Measurements from ENCODE around the gene AAK1. TPM values are rescaled to one million over a fixed set of nuclear protein-coding genes. Genes with fewer than 3 reads are reported as not detected.

AAK1 gene
- total and polyA plus RNA-seq, 2 experiments from 2014 or later, result 39.0 to 52.4 TPM

DNA sequence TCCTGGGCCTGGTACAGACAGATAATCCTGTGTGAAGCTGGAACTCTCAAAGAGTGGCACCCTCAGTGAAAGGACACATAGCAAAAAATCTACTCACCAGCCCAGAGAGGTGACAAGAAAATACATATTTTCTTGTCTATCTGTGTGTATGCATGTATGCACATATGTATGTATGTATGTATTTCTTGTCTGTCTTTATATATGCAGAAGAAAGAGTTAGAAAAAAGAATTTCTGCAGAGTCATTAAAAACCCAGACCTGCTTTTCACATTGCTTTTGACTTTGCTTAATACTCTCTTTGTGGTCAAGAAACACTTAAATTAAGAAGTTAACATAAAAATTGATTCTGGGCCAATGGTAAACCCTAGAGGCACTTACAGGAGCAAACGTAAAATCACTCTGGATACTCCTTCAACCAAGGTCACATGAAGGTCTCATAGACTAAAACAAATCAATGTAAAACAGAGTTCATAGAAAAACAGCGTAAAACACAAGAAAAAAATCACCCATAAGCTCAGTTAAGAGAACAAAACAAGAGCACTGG, 16.5 kb upstream of the AAK1 start:
- ATAC-seq (no peak), DNase-seq (ENCODE audit: low spot score) (no peak)
- no peak overlapping the region for H3K4me3 Mint-ChIP-seq
- Histone ChIP-seq H3K9me2 (ENCODE audit: insufficient read depth) (no peaks in the 10 kb centered on the region), H3K27ac (ENCODE audit: low read depth) (no peak overlapping the region), H3K4me1 (ENCODE audit: insufficient read depth) (peaks cover 8% of the 10 kb centered on the region), H3K4me3 (no peak overlapping the region), H3F3A (replicated peaks; ENCODE audit: low read depth) (no peaks in the 10 kb centered on the region), H3K27me3 (ENCODE audit: insufficient read depth) (no peaks in the 10 kb centered on the region), H4K20me1 (replicated peaks; ENCODE audit: insufficient read depth) (no peaks in the 10 kb centered on the region), H3K4me2 (no peak overlapping the region), H3K79me2 (replicated peaks; ENCODE audit: insufficient read depth) (no peaks in the 10 kb centered on the region), H3K36me3 (ENCODE audit: insufficient read depth) (no peaks in the 10 kb centered on the region), H2AFZ (no peak overlapping the region)
- TF ChIP-seq CREB1 (CRISPR knock-in tag; IDR thresholded peaks at IDR 0.05; ENCODE audit: low read depth) (no peak), EZH2 (IDR thresholded peaks at IDR 0.05; ENCODE audit: low read depth, unreplicated experiment) (no peak), STAT1 (IDR thresholded peaks at IDR 0.05; ENCODE audit: unreplicated experiment) (no peak), JUNB (IDR thresholded peaks at IDR 0.05; ENCODE audit: unreplicated experiment) (no peak), ZNF331 (CRISPR knock-in tag; IDR thresholded peaks at IDR 0.05; ENCODE audit: low read depth) (no peak), ZNF114 (CRISPR knock-in tag; IDR thresholded peaks at IDR 0.05) (no peak), NANOG (IDR thresholded peaks at IDR 0.05; ENCODE audit: borderline replicate concordance) (no peak), EZH2phosphoT487 (IDR thresholded peaks at IDR 0.05; ENCODE audit: unreplicated experiment) (no peak), POLR2AphosphoS5 (IDR thresholded peaks at IDR 0.05; ENCODE audit: low read depth) (no peak)
- TF ChIP-seq, protein P1, sequence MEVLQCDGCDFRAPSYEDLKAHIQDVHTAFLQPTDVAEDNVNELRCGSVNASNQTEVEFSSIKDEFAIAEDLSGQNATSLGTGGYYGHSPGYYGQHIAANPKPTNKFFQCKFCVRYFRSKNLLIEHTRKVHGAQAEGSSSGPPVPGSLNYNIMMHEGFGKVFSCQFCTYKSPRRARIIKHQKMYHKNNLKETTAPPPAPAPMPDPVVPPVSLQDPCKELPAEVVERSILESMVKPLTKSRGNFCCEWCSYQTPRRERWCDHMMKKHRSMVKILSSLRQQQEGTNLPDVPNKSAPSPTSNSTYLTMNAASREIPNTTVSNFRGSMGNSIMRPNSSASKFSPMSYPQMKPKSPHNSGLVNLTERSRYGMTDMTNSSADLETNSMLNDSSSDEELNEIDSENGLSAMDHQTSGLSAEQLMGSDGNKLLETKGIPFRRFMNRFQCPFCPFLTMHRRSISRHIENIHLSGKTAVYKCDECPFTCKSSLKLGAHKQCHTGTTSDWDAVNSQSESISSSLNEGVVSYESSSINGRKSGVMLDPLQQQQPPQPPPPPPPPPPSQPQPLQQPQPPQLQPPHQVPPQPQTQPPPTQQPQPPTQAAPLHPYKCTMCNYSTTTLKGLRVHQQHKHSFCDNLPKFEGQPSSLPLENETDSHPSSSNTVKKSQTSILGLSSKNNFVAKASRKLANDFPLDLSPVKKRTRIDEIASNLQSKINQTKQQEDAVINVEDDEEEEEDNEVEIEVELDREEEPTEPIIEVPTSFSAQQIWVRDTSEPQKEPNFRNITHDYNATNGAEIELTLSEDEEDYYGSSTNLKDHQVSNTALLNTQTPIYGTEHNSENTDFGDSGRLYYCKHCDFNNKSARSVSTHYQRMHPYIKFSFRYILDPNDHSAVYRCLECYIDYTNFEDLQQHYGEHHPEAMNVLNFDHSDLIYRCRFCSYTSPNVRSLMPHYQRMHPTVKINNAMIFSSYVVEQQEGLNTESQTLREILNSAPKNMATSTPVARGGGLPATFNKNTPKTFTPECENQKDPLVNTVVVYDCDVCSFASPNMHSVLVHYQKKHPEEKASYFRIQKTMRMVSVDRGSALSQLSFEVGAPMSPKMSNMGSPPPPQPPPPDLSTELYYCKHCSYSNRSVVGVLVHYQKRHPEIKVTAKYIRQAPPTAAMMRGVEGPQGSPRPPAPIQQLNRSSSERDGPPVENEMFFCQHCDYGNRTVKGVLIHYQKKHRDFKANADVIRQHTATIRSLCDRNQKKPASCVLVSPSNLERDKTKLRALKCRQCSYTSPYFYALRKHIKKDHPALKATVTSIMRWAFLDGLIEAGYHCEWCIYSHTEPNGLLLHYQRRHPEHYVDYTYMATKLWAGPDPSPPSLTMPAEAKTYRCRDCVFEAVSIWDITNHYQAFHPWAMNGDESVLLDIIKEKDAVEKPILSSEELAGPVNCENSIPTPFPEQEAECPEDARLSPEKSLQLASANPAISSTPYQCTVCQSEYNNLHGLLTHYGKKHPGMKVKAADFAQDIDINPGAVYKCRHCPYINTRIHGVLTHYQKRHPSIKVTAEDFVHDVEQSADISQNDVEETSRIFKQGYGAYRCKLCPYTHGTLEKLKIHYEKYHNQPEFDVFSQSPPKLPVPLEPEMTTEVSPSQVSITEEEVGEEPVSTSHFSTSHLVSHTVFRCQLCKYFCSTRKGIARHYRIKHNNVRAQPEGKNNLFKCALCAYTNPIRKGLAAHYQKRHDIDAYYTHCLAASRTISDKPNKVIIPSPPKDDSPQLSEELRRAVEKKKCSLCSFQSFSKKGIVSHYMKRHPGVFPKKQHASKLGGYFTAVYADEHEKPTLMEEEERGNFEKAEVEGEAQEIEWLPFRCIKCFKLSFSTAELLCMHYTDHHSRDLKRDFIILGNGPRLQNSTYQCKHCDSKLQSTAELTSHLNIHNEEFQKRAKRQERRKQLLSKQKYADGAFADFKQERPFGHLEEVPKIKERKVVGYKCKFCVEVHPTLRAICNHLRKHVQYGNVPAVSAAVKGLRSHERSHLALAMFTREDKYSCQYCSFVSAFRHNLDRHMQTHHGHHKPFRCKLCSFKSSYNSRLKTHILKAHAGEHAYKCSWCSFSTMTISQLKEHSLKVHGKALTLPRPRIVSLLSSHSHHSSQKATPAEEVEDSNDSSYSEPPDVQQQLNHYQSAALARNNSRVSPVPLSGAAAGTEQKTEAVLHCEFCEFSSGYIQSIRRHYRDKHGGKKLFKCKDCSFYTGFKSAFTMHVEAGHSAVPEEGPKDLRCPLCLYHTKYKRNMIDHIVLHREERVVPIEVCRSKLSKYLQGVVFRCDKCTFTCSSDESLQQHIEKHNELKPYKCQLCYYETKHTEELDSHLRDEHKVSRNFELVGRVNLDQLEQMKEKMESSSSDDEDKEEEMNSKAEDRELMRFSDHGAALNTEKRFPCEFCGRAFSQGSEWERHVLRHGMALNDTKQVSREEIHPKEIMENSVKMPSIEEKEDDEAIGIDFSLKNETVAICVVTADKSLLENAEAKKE (CRISPR knock-in tag; IDR thresholded peaks at IDR 0.05), result no peak
- TF ChIP-seq, protein P2, sequence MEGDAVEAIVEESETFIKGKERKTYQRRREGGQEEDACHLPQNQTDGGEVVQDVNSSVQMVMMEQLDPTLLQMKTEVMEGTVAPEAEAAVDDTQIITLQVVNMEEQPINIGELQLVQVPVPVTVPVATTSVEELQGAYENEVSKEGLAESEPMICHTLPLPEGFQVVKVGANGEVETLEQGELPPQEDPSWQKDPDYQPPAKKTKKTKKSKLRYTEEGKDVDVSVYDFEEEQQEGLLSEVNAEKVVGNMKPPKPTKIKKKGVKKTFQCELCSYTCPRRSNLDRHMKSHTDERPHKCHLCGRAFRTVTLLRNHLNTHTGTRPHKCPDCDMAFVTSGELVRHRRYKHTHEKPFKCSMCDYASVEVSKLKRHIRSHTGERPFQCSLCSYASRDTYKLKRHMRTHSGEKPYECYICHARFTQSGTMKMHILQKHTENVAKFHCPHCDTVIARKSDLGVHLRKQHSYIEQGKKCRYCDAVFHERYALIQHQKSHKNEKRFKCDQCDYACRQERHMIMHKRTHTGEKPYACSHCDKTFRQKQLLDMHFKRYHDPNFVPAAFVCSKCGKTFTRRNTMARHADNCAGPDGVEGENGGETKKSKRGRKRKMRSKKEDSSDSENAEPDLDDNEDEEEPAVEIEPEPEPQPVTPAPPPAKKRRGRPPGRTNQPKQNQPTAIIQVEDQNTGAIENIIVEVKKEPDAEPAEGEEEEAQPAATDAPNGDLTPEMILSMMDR (conservative IDR thresholded peaks at IDR 0.05; ENCODE audit: low read depth in 2 of 2), result no peak
- TF ChIP-seq, protein P3, sequence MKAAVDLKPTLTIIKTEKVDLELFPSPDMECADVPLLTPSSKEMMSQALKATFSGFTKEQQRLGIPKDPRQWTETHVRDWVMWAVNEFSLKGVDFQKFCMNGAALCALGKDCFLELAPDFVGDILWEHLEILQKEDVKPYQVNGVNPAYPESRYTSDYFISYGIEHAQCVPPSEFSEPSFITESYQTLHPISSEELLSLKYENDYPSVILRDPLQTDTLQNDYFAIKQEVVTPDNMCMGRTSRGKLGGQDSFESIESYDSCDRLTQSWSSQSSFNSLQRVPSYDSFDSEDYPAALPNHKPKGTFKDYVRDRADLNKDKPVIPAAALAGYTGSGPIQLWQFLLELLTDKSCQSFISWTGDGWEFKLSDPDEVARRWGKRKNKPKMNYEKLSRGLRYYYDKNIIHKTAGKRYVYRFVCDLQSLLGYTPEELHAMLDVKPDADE (IDR thresholded peaks at IDR 0.05), result no peak
- TF ChIP-seq, protein P4, sequence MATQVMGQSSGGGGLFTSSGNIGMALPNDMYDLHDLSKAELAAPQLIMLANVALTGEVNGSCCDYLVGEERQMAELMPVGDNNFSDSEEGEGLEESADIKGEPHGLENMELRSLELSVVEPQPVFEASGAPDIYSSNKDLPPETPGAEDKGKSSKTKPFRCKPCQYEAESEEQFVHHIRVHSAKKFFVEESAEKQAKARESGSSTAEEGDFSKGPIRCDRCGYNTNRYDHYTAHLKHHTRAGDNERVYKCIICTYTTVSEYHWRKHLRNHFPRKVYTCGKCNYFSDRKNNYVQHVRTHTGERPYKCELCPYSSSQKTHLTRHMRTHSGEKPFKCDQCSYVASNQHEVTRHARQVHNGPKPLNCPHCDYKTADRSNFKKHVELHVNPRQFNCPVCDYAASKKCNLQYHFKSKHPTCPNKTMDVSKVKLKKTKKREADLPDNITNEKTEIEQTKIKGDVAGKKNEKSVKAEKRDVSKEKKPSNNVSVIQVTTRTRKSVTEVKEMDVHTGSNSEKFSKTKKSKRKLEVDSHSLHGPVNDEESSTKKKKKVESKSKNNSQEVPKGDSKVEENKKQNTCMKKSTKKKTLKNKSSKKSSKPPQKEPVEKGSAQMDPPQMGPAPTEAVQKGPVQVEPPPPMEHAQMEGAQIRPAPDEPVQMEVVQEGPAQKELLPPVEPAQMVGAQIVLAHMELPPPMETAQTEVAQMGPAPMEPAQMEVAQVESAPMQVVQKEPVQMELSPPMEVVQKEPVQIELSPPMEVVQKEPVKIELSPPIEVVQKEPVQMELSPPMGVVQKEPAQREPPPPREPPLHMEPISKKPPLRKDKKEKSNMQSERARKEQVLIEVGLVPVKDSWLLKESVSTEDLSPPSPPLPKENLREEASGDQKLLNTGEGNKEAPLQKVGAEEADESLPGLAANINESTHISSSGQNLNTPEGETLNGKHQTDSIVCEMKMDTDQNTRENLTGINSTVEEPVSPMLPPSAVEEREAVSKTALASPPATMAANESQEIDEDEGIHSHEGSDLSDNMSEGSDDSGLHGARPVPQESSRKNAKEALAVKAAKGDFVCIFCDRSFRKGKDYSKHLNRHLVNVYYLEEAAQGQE (IDR thresholded peaks at IDR 0.05; ENCODE audit: unreplicated experiment), result no peak
- no peaks in the 10 kb centered on the region for H3K36me3 Mint-ChIP-seq (ENCODE audit: low read depth)
- H3K9me3 Mint-ChIP-seq, result 0 out of 3 replicates have a peak, but pooled peaks cover 5% of the 10 kb centered on the region
- H3K4me1 Mint-ChIP-seq, result peaks cover 2% of the 10 kb centered on the region; the same call in 2 of the 3 replicates
- H3K27ac Mint-ChIP-seq, result no peak overlapping the region
- no peaks in the 10 kb centered on the region for H3K27me3 Mint-ChIP-seq (ENCODE audit: insufficient read depth, low read depth, poor library complexity)

Measured in GM23338 (cell line).